ENCODE results near the gene GSTA3. TPM values are rescaled to one million over a fixed set of nuclear protein-coding genes. Genes with fewer than 3 reads are reported as not detected.
"Not testable (repeated sequence)": the region's sequence is repeated elsewhere in the genome, so short reads cannot be mapped to it uniquely, and the experiment has no call there.

GSTA3 gene
- total RNA-seq: not detected
- long read RNA-seq: 0 reads

DNA sequence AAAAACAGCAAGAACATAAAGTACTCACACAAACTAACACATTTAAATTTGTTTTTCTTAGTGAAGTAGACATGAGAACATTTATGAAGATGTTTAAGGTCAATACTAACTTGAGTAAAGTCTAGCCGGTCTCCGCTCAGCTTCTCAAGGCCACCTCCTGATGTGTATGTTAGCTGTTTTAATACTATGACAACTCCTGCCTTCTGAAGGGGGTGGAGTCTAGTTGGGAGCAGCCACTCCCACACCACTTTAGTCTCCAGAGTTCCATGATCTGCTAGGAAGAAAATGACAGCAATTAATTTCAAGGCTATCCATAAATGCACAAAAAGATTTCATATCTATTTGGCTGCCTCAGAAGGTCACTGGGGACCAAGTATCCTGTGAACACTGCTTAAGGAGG, at the start of gene GSTA3:
Gene GSTA3 (minus strand): TSS at position 168 of the 400 bp plus-strand sequence. CDS start 3,864 bp downstream, outside the sequence.
- ATAC-seq (no peak), DNase-seq (no peak)
- intact Hi-C loops (cut with DNase I): no loop called here

DNA sequence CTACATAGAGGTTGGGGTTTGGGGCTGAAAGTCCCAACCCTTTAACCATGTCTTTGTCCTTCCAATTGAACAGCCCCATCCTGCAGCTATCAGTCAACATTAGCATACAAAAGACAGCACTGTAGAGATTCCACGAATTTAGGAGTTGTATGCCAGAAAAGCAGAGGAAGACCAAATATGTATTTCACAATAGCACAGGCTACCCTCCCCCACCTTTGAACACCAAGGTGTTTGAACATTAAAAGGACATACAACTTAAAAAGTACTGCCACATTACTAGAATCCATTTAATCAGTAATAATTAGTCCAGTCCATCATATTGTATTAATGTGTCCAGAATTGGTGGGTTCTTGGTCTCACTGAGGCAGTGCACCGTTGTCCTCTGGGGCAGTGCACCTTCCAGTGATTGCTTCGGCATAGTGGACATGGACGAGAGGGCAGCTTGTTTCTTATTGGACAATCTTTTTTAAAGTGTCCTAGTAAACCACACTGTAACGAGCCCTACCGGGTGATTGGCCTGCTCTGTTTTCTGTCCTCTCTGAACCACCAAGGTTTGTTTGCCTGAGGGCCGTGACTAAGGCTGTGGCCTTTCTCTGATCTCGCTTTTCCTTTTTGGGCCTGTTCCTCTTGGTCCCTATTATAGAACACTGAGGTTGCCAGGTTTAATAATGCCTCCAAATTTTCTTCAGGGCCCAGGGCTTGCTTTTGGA, 49.2 kb upstream of the GSTA3 start:
- intact Hi-C loops (cut with DNase I): no loop called here
- DNase-seq (no peak), ATAC-seq (no peak)

DNA sequence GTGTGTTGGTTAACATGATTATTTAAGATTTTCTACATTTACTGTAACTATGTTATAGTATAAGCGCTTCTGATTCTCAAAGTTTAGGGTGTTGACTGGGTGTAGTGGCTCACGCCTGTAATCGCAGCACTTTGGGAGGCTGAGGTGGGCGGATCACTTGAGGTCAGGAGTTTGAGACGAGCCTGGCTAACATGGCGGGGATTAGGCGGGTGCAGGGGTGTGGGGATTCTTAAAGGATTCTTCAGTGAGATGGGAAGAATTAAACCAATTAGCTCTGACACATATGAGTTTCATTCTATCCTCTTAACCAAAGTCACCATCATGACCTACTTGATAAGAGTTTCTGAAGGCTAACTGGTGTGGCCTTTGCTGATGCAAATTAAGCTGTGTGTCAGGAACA, 46.4 kb upstream of the GSTA3 start:
- intact Hi-C loops (cut with DNase I): no loop called here
- ATAC-seq (no peak), DNase-seq (no peak)

DNA sequence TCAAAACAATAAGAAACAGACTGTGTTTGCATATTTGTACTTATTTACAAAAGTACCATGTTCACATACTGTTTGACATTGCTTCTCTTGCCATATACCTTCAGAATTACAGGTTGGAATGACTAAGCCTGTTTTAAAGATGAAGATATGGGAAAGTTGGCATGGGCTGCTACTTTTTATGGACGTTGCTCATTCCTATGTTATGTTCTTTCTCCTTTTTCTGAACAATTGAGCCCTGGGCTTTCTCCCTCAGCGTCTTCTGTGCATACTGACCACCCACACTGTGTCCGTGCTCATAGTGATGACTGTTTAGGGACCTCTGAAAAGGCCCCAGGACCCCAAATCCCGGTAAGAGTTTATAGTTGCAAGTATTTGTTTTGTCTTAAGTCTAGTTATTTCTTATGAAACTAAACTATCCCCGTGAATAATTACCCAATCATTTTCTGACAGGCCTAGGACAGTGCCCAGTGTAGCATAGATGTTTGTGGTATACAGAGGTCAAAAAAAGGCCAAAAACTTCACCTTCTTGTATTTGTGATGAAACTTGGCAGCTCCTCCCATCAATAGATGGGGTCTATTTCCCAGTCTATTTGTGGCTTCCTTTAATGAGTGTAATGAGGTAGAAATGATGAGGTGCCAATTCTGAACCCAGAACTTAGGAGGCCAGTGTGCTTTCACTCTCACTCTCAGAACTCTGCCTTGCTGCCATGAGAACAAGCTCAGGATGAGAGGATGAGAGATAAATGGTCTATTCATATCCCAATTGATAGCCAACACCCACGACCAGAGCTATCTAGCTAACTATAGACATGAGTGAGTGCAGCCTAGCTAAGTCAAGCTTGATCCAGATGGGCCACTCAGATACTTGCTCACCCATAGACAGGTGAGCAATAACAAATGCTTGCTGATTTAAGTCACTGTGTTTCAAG, 44.7 kb upstream of the GSTA3 start:
- intact Hi-C loops (cut with DNase I): no loop called here
- no peak for DNase-seq
- no peak for ATAC-seq

DNA sequence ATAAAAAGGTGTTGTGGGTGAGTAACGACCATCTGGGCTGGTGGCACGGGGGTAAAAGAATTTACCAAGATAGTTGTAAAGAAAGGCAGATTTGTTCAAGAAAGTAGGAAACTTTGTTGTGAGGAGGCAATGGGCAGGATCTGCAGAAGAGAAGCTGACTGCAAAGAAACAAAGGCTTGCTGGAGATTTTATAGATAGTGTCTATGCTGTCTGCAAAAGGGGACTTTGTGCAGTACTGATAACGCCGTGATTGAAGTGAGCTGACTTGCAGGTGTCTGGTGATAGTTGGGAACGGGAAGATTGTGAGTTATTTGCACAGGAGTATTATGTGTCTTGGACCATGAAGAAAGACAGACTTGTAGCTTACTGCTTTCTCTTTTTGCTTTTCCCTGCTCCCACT, 36.8 kb upstream of the GSTA3 start:
- intact Hi-C loops (cut with DNase I): no loop called here
- DNase-seq (no peak), ATAC-seq (no peak)

DNA sequence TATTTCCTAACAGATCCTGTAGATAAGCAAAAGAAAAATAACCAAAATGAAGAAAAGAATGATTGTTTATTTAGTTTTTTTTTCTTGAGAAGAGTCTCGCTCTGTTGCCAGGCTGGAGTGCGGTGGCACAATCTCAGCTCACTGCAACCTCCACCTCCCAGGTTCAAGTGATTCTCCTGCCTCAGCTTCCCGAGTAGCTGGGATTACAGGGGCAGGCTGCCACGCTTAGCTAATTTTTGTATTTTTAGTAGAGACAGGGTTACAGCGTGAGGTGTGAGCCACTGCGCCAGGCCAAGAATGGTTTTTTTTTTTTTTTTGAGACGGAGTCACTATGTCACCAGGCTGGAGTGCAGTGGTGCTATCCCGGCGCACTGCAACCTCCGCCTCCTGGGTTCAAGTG, 33.3 kb upstream of the GSTA3 start:
- ATAC-seq; DNase-seq; intact Hi-C loops (cut with DNase I): not testable (repeated sequence)

DNA sequence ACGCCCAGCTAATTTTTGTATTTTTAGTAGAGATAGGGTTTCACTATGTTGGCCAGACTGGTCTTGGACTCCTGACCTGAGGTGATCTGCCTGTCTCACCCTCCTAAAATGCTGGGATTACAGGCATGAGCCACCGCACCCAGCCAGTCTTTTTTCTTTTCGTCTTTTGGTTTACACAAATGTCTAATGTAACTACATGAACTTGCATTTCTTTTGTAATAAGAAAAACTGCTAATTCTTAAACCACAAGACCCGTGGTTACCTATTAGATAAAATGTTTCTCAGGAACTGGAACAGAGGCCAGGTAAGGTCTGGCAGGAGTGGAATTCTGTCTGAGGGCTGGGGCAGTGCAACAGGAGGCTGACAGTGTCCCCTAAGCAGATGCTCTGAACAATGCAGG, 32.7 kb upstream of the GSTA3 start:
- DNase-seq (no peak), ATAC-seq (no peak)
- intact Hi-C loops (cut with DNase I): no loop called here

DNA sequence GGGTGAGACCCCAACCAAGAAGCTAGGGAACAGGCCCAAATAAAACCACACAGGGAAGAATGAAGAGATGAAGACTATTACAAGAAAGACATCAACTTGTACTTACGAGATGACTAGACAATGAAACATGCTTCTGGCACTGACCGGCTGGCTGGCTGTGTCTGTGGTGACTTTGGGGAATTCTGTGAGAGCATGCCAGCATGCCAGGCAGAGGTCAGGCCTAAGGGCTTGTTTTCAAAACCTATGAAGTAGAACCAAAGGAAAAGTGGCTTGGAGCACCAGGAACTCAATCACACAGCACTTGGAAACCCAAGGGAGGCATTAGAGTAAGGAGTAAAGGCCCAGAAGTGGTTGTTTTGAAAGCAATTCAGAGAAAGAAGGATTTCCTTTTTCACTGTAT, 28.4 kb upstream of the GSTA3 start:
- DNase-seq (no peak), ATAC-seq (no peak)
- intact Hi-C loops (cut with DNase I): no loop called here

DNA sequence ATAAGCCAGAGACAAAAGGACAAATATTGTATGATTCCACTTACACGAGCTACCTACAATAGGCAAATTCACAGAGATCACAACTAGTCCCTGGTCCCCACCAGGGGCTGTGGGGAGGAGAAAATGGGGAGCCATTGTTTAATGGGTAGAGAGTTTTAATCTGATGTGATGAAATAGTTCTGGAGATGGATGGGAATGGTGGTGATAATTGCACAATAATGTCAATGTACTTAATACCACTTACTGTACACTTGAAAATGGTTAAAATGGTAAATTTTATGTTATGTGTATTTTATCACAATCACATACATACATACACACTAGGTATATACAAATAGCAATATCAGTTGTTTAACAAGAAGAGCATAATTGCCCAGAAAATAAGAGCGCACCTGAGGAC, 24.3 kb upstream of the GSTA3 start:
- ATAC-seq (no peak), DNase-seq (no peak)
- intact Hi-C loops (cut with DNase I): no loop called here

DNA sequence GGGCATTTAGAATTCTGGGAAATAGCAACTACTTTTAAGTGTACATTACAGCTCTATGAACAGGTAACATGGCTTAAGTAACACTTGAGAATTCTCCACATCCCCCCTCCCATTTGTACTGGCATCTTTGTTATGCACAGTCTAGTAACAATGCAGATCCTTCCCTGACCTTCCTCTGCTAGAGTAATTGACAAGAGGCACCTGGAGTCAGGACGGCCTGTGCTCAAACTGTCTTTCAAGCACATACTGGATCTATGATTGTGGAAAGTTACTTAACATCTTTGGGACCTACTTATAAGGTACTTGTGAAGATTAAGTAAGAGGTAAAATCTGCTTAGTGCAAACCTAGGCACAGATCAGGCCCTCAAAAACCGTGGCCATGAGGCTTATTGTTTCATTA, 21.9 kb upstream of the GSTA3 start:
- intact Hi-C loops (cut with DNase I): no loop called here

DNA sequence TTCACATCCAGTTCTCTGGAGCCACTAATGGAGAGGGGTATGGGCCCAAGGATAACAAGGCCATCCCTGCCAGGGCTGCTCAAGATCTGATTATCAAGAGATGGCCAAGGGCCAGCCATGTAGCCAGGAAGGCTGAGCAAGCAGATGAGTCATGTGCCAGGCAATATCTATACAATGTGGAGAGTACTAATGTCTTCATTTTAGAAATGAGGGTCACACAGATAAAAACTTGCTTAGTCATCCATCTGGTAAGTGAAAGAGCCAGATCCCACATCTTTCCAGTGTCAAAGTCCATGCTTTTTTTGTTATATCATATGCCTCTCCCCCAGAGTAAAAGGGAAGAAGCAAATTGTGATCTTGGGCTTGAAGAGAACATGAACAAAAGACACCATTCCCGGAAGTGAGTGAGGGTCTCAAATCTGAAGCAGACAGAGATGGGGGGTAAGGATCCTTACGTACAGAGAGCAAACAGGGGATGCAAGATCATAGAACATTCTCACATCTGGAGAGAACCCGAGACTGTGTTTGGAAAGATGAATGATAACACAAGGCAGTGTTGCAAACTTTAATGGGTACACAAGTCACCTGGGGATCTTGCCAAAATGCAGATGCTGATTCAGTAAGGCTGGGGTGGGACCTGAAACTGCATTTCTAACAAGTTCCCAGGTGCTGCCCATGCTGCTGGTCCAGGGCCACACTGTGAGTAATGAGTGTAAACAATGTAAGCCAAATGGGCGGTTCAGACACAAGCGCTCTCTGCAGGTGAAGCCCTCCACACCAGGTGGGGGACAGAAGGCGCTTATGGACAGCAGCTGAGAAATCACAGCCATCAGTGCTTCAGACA, 20.0 kb upstream of the GSTA3 start:
- DNase-seq: no peak
- intact Hi-C loops (cut with DNase I): no loop called here
- peak in 1 of 2 donors; percentile 59 for ATAC-seq

More for the DNA sequence above, 21.9 kb upstream of the GSTA3 start:
- DNase-seq (no peak), ATAC-seq (no peak)

DNA sequence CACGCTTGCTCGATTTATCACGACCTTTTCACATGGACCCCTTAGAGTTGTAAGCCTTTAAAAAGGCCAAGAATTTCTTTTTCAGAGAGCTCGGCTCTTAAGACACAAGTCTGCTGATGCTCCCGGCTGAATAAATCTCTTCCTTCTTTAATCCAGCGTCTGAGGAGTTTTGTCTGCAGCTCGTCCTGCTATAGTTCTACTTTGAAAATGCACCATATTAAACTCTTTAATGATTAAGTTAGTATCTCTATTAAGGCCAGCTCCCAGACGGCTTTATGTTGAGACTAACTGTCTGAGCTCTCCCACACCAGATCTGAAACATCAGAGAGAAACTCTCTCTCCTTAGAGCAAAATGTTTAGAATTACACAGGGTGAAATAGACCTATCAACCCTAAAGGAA, 18.0 kb upstream of the GSTA3 start:
- intact Hi-C loops (cut with DNase I): no loop called here
- no peak for DNase-seq
- no peak for ATAC-seq

DNA sequence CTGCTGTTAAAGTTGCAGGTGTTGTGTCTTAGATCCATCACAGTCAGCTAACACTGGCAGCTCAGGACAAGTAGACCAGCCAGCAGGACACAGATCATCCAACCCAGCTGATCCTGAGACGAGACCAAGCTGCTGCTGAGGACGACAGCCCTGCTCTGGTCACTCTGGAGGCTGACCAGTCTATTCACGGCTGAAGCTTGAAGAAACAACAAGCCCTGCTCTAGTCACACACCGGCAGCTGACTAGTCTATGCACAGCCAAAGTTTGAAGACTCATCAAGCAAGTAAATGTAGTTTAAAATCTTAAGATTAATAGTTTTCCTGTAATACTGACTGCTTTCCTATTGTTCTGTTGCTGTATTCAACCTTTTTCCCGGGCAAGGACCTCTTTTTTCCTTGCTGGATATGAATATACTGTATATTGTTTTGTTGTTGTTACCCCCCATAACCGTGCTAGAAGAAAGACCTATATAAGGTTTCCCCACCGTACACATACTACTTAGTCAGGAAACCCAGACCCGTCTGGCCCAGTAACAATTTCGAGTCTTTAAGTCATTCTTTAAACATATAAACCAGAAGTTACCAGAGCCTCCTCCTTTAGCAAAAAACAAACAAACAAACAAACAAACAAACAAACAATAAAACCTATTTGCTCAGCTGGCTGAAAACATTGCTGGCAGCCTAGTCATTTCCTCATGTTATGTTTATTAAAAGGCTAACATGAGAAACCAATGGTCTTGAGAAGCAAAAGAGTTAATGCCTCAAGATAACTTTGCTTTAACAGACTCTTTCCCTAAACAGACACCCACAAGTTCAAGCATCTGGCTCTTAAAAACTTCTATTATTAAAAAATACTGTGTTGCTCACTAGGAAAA, 16.7 kb upstream of the GSTA3 start:
- intact Hi-C loops (cut with DNase I): no loop called here
- ATAC-seq (no peak), DNase-seq (no peak)

DNA sequence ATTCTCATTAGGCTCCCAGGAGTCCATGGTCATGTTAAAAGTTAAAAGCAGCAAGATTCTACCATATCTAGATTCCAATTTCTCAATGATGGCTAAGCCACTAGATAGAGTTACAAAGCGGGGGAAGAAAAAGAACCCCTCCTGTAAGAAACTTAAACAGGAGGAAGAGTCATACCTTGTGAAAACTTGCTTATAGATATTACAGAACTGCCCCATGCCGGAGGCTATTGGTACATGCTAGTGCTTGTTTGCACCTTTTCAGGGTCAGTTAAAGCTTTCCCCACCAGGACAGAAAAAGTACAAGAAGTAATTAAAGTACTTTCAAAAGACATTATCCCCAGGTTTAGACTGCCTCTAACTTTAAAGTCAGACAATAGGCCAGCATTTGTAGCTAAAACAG, 15.5 kb upstream of the GSTA3 start:
- intact Hi-C loops (cut with DNase I): no loop called here
- ATAC-seq (no peak), DNase-seq (no peak)

DNA sequence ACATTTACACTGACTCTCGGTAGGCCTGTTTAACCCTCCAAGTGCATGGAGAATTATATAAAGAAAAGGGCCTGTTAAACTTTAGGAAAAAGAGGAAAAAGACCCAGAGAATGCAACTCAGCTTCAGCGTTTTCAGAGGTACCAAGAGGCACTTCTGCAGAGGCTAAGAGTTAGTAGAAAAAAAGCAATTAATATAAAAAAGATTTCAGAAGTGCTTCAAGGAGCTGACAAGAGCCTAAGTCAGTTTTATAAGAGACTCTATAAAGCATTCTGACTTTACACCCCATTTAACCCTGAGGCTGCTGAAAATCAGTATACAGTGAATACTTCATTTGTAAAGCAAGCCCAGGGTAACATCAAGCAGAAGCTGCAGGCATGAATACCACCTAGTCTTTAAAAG, 14.2 kb upstream of the GSTA3 start:
- ATAC-seq; DNase-seq; intact Hi-C loops (cut with DNase I): not testable (repeated sequence)

DNA sequence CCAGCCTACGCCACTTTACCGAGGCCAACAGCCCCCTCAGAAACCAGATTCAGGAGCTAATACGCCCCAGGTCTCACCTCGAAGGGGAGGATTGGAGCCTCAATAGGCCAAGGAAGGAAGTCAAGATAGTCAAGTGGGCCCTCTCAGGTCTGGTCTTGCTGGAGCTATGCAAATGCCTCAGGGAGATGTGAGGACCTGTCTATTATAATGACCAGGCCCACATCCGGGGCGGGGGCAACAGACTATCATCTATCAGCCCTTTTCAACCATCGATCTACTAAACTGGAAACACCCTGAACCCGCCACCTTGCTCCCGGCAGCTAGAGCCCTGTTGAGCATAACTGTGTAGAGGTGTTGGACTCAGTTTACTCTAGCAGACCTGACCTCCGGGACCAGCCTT, 12.7 kb upstream of the GSTA3 start:
- DNase-seq (no peak), ATAC-seq (no peak)
- intact Hi-C loops (cut with DNase I): no loop called here

DNA sequence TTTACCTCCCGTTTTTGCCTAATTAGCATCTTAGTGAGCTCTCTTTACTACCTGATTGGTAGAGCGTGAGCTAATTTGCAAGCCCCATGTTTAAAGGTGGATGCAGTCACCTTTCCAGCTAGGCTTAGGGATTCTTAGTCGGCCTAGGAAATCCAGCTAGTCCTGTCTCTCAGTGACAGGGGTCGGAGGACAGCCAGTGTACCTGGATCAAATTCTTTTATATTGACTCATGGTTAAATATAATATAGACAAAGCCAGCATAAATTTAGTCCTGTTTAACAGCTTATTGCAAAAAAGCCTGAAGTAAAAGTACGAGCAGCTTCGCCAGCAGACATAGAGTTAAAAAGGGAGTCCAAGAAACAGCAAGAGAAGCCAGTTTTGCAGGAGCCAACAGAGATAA, 12.2 kb upstream of the GSTA3 start:
- ATAC-seq (no peak), DNase-seq (no peak)
- intact Hi-C loops (cut with DNase I): no loop called here

DNA sequence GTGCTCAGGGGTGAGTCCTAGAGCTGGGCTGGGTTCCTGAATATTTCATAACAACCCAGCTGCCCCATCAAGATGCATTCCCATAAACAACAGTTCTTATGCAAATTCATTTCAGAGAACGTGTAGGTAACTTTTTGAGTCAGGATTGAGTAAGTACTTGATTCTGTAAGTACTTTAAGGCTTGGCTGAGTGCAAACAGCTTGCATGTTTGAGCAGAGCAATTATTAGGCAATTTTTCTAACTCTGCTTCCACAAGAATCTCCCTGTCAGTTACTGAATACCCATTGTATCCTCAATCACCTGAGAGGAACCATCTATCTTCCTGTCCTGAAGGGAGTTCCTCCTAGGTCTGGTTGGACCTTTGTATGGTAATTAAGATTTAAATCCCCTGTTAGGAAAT, 10.0 kb upstream of the GSTA3 start:
- DNase-seq; intact Hi-C loops (cut with DNase I); ATAC-seq: not testable (repeated sequence)

DNA sequence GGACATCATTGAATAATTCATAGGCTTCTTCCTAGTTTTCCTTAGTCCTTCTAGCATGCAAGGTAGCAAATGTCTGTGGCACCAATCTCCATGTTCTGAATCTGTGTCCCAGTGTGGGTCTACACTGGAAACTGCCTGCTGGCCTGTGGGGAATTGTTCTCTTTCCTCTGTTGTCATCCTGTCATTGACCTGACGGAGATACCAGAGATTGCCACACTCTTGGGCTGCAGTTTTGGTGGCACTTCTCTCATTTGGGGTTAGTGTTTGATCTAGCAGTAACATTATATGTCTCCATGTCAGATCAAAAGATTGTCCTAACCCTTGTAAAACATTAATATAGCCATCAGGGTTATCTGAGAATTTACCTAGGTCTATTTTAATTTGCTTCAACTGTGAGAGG, 9.3 kb upstream of the GSTA3 start:
- DNase-seq; ATAC-seq; intact Hi-C loops (cut with DNase I): not testable (repeated sequence)

Data from left cardiac atrium (tissue), 4 donors.